DOHH2 (cell line): ENCODE measurements around the gene EXOSC7.
A peak's percentile ranks its signal among the peaks of the same experiment; 100 is the strongest.

Source experiments
- H3F3A ChIP-seq: fragments of 200-600 bp; sonication (generic), shearing (Covaris generic); 2 replicates; pipeline ENCODE4 v1.6.0; 2016; ENCODE audit warnings: antibody characterized with exemption, mild to moderate bottlenecking; ENCODE audit not compliant: control insufficient read depth, insufficient read depth
- H3K27ac ChIP-seq: fragments of 200-600 bp; sonication (generic); 2 replicates; pipeline ENCODE4 v1.5.1; 2014; ENCODE audit warnings: low read depth, mild to moderate bottlenecking, low read length, moderate library complexity
- H3K27me3 ChIP-seq: fragments of 200-600 bp; sonication (generic); 2 replicates; pipeline ENCODE4 v1.6.1; 2014; ENCODE audit warnings: mild to moderate bottlenecking, low read length, mixed read lengths; ENCODE audit not compliant: control insufficient read depth
- H3K36me3 ChIP-seq: fragments of 200-600 bp; sonication (generic); 2 replicates; pipeline ENCODE4 v1.6.1; 2014; ENCODE audit warnings: mild to moderate bottlenecking, low read length, moderate library complexity, mixed read lengths; ENCODE audit not compliant: control insufficient read depth
- H3K4me1 ChIP-seq: fragments of 200-600 bp; sonication (generic); 2 replicates; pipeline ENCODE4 v1.6.1; 2014; ENCODE audit warnings: mild to moderate bottlenecking, low read length, mixed read lengths; ENCODE audit not compliant: control insufficient read depth
- H3K4me2 ChIP-seq: fragments of 200-600 bp; sonication (generic); 2 replicates; pipeline ENCODE4 v1.6.0; 2014; ENCODE audit warnings: mild to moderate bottlenecking, low read length, moderate library complexity
- H3K4me3 ChIP-seq: fragments of 200-600 bp; sonication (generic); 2 replicates; pipeline ENCODE4 v1.5.1; 2014; ENCODE audit warnings: mild to moderate bottlenecking, low read length, mixed read lengths
- H3K79me2 ChIP-seq: fragments of 200-600 bp; sonication (generic); 2 replicates; pipeline ENCODE4 v1.6.1; 2014; ENCODE audit warnings: mild to moderate bottlenecking, low read length, mixed read lengths; ENCODE audit not compliant: control insufficient read depth
- H3K9me2 ChIP-seq: fragments of 200-600 bp; sonication (generic); replicated peaks from 2 replicates; pipeline ENCODE4 v1.6.1; 2014; ENCODE audit warnings: mild to moderate bottlenecking, low read length, mixed read lengths; ENCODE audit not compliant: control insufficient read depth
- H3K9me3 ChIP-seq: fragments of 200-600 bp; sonication (generic); 2 replicates; pipeline ENCODE4 v1.6.1; 2014; ENCODE audit warnings: antibody characterized with exemption, low read length, mixed read lengths; ENCODE audit not compliant: control insufficient read depth, insufficient read depth
- H4K20me1 ChIP-seq: fragments of 200-600 bp; sonication (generic); 2 replicates; pipeline ENCODE4 v1.6.0; 2014; ENCODE audit warnings: low read depth, mild to moderate bottlenecking, antibody characterized with exemption, low read length, moderate library complexity; ENCODE audit not compliant: control insufficient read depth, insufficient read depth
- CTCF ChIP-seq: fragments of 200-600 bp; sonication (generic); IDR thresholded peaks from one replicate; pipeline ENCODE4 v1.5.1; 2014; ENCODE audit warnings: antibody characterized with exemption, mild to moderate bottlenecking, low read depth, low read length; ENCODE audit not compliant: poor library complexity, severe bottlenecking
- EZH2phosphoT487 ChIP-seq: fragments of 200-600 bp; sonication (generic); IDR thresholded peaks from 2 replicates; pipeline ENCODE4 v1.6.1; 2017; ENCODE audit warnings: borderline replicate concordance, mild to moderate bottlenecking, antibody characterized with exemption, low read length, moderate library complexity, mixed read lengths

EXOSC7 gene

GRCh38 chr3:44966795-44967278 lies 9.2 kb upstream of the EXOSC7 start:
- TF ChIP-seq EZH2phosphoT487 = no peak
- TF ChIP-seq CTCF = no peak
- H3K4me1 ChIP-seq = peaks cover 22% of the 10 kb centered on the region
- H4K20me1 ChIP-seq = peaks cover 6% of the 10 kb centered on the region

GRCh38 chr3:44968447-44968858 lies 7.6 kb upstream of the EXOSC7 start:
- Histone ChIP-seq H3K4me3 (no peak overlapping the region), H3K79me2 (peaks cover 84% of the 10 kb centered on the region), H3K4me1 (peaks cover 22% of the 10 kb centered on the region), H3K36me3 (no peaks in the 10 kb centered on the region; the same call in 1 of the 2 replicates), H3F3A (no peaks in the 10 kb centered on the region), H3K9me3 (no peaks in the 10 kb centered on the region), H3K27me3 (no peaks in the 10 kb centered on the region), H3K4me2 (no peak overlapping the region), H3K9me2 (no peaks in the 10 kb centered on the region), H3K27ac (no peak overlapping the region), H4K20me1 (no peaks in the 10 kb centered on the region; the same call in 1 of the 2 replicates)
- no peak for TF ChIP-seq CTCF
- no peak for TF ChIP-seq EZH2phosphoT487

More at GRCh38 chr3:44966795-44967278, 9.2 kb upstream of the EXOSC7 start:
- Histone ChIP-seq H3K36me3 (no peaks in the 10 kb centered on the region; the same call in 1 of the 2 replicates), H3K27ac (no peak overlapping the region), H3K79me2 (peaks cover 89% of the 10 kb centered on the region), H3K9me3 (no peaks in the 10 kb centered on the region), H3K27me3 (no peaks in the 10 kb centered on the region), H3K4me2 (no peak overlapping the region), H3F3A (no peaks in the 10 kb centered on the region), H3K9me2 (no peaks in the 10 kb centered on the region), H3K4me3 (no peak overlapping the region)

- H3K4me2 ChIP-seq = peak overlapping the region; percentile 8
- H3K4me1 ChIP-seq = peaks cover 22% of the 10 kb centered on the region
These were observed 6.8 kb upstream of the EXOSC7 start for GRCh38 chr3:44969154-44969827.

More at GRCh38 chr3:44969154-44969827, 6.8 kb upstream of the EXOSC7 start:
- Histone ChIP-seq H3K27me3 (no peaks in the 10 kb centered on the region), H3K79me2 (peaks cover 84% of the 10 kb centered on the region), H3K9me2 (no peaks in the 10 kb centered on the region), H3K36me3 (no peaks in the 10 kb centered on the region; the same call in 1 of the 2 replicates), H4K20me1 (peaks cover 3% of the 10 kb centered on the region), H3K9me3 (no peaks in the 10 kb centered on the region), H3K4me3 (no peak overlapping the region; the same call in 1 of the 2 replicates), H3F3A (no peaks in the 10 kb centered on the region), H3K27ac (no peak overlapping the region)
- TF ChIP-seq EZH2phosphoT487 (no peak), CTCF (peak; percentile 8)
